Loucy (cell line): Measurements from ENCODE around the gene SSX2IP.

Experiments
- EZH2phosphoT487 ChIP-seq: fragments of 200-600 bp; IDR thresholded peaks from 2 replicates; pipeline ENCODE4 v1.6.1; 2018; ENCODE audit warnings: antibody characterized with exemption, mild to moderate bottlenecking, moderate library complexity, borderline replicate concordance
- TF ChIP-seq, protein P1 (sequence below): fragments of 200-600 bp; sonication (generic); conservative IDR thresholded peaks from 2 replicates; pipeline ENCODE4 v1.5.1; 2014; ENCODE audit warnings: mild to moderate bottlenecking, antibody characterized with exemption, low read length

DNA sequence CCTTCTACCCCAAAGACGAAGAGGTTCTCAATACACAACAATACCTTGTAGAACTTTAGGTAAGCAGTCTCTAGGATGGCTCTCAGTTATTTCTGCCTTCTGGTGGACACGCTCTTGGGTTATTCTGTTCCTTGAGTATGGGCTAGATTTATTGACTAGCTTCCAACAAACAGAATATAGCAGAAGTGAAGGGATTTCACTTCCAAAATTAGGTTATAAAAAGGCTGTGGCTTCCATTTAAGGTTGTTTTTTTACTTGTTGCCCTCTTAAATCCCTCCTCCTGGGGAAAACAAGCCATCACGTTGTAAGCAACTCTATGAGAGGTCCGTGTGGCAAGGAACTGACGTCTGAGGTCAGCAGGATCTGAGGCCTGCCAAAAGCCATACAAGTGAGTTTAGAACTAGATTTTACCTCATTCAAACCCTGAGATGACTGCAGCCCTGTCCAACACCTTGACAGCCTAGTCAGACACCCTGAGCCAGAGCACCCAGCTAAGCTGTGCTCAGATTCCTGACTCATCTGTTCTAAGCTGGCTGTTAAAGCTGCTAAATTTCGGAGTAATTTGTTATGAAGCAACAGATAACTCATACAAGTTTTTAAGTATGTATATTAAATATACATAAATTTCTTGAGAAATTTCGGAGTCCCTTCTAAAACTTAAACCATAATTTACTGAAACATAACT, 12.7 kb downstream of the SSX2IP start:
- TF ChIP-seq, protein P1, sequence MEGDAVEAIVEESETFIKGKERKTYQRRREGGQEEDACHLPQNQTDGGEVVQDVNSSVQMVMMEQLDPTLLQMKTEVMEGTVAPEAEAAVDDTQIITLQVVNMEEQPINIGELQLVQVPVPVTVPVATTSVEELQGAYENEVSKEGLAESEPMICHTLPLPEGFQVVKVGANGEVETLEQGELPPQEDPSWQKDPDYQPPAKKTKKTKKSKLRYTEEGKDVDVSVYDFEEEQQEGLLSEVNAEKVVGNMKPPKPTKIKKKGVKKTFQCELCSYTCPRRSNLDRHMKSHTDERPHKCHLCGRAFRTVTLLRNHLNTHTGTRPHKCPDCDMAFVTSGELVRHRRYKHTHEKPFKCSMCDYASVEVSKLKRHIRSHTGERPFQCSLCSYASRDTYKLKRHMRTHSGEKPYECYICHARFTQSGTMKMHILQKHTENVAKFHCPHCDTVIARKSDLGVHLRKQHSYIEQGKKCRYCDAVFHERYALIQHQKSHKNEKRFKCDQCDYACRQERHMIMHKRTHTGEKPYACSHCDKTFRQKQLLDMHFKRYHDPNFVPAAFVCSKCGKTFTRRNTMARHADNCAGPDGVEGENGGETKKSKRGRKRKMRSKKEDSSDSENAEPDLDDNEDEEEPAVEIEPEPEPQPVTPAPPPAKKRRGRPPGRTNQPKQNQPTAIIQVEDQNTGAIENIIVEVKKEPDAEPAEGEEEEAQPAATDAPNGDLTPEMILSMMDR = no peak
- TF ChIP-seq EZH2phosphoT487 = no peak
